B cell (primary cell): ENCODE data around the gene CNTNAP1. TPM values are rescaled to one million over a fixed set of nuclear protein-coding genes. Genes with fewer than 3 reads are reported as not detected.

Source experiments
- ATAC-seq: fragments of 200-7000 bp; cut with Tn5 transposase; one replicate; pipeline ENCODE4 v1.10.0; 2021; ENCODE audit warnings: low read depth, mild to moderate bottlenecking, moderate number of reproducible peaks, moderate library complexity
- CTCF ChIA-PET: fragments of 350-600 bp; sonication (Branson Sonifier 250); formaldehyde crosslinking; loops from one replicate; lab custom pipeline; 2021; ENCODE audit warnings: antibody characterized with exemption, inconsistent platforms; lab: Charles Lee
- POLR2A ChIA-PET: fragments of 350-600 bp; sonication (Branson Sonifier 250); formaldehyde crosslinking; loops from one replicate; lab custom pipeline; 2021; ENCODE audit warnings: antibody characterized with exemption; lab: Charles Lee
- DNase-seq: peaks from one replicate; pipeline ENCODE4 v3.0.0; 2013
- H2AFZ ChIP-seq: 2 replicates; pipeline ENCODE4 v1.6.1; 2012; ENCODE audit warnings: mild to moderate bottlenecking, low read depth, low read length; ENCODE audit not compliant: insufficient read depth, poor library complexity, severe bottlenecking
- H3K27ac ChIP-seq, 2 donors: 1 replicate in 1 of 2; 2 replicates in 1 of 2; pipeline ENCODE4 v1.5.1; 2012 to 2013; ENCODE audit warnings: low read length in 2 of 2, mild to moderate bottlenecking in 2 of 2, moderate library complexity in 1 of 2
- H3K27me3 ChIP-seq, 4 experiments: fragments of 200-600 bp in 1 of 4; sonication (generic) in 1 of 4; replicated peaks in 1 of 4; 1 replicate in 2 of 4; 2 replicates in 2 of 4; pipeline versions ENCODE4 v1.6.1 to v1.7.0; 2013 to 2016; ENCODE audit warnings: low read length in 3 of 4, mild to moderate bottlenecking in 2 of 4, mixed read lengths in 1 of 4, moderate library complexity in 1 of 4; ENCODE audit not compliant: insufficient read depth in 4 of 4, control insufficient read depth in 3 of 4; ENCODE audit errors: control extremely low read depth in 1 of 4
- H3K36me3 ChIP-seq, 2 experiments: replicated peaks in 1 of 2; 1 replicate in 1 of 2; 2 replicates in 1 of 2; pipeline versions ENCODE4 v1.6.1 to v1.7.1; 2013; ENCODE audit warnings: low read length in 1 of 2; ENCODE audit not compliant: insufficient read depth in 2 of 2, control insufficient read depth in 1 of 2; ENCODE audit errors: control extremely low read depth in 1 of 2, extremely low read depth in 1 of 2
- H3K4me1 ChIP-seq, 2 donors: fragments of 200-600 bp in 1 of 2; sonication (generic) in 1 of 2; 1 replicate in 1 of 2; 2 replicates in 1 of 2; pipeline versions ENCODE4 v1.5.1 to v1.6.1; 2013 to 2017; ENCODE audit warnings: low read length in 2 of 2; ENCODE audit not compliant: control insufficient read depth in 2 of 2, insufficient read depth in 2 of 2
- H3K4me2 ChIP-seq: replicated peaks from 2 replicates; pipeline ENCODE3; 2012; ENCODE audit warnings: mild to moderate bottlenecking, low read depth, low read length; ENCODE audit not compliant: poor library complexity, severe bottlenecking
- H3K4me3 ChIP-seq, 5 experiments: fragments of 200-600 bp in 1 of 5; sonication (generic) in 1 of 5; 1 replicate in 3 of 5; 2 replicates in 2 of 5; pipeline versions ENCODE4 v1.5.1 to v1.7.0; 2011 to 2016; ENCODE audit warnings: low read length in 4 of 5, mild to moderate bottlenecking in 4 of 5, low read depth in 2 of 5, control low read depth in 1 of 5, moderate library complexity in 1 of 5; ENCODE audit not compliant: insufficient read depth in 1 of 5; ENCODE audit errors: control extremely low read depth in 1 of 5, extremely low read depth in 1 of 5
- H3K79me2 ChIP-seq: fragments of 200-600 bp; sonication (generic); one replicate; pipeline ENCODE4 v1.6.0; 2016; ENCODE audit warnings: low read length; ENCODE audit not compliant: control insufficient read depth, insufficient read depth
- H3K9ac ChIP-seq: fragments of 200-600 bp; sonication (generic); 2 replicates; pipeline ENCODE4 v1.6.1; 2017; ENCODE audit warnings: mild to moderate bottlenecking, low read length, moderate library complexity
- H3K9me3 ChIP-seq, 3 donors: one replicate each; pipeline versions ENCODE4 v1.6.1 to v1.7.1; 2013; ENCODE audit warnings: low read length in 2 of 3; ENCODE audit not compliant: control insufficient read depth in 2 of 3, insufficient read depth in 1 of 3; ENCODE audit errors: control extremely low read depth in 1 of 3
- H4K20me1 ChIP-seq: 2 replicates; pipeline ENCODE4 v1.6.0; 2012; ENCODE audit warnings: mild to moderate bottlenecking, low read length; ENCODE audit not compliant: insufficient read depth, control insufficient read depth, poor library complexity, severe bottlenecking
- H3K27ac Mint-ChIP-seq: one replicate; pipeline ENCODE4 v1.8.0; 2021; ENCODE audit warnings: mixed read lengths
- H3K27me3 Mint-ChIP-seq: one replicate; pipeline ENCODE4 v1.8.0; 2021; ENCODE audit warnings: mixed read lengths
- H3K4me1 Mint-ChIP-seq: one replicate; pipeline ENCODE4 v1.8.0; 2021; ENCODE audit warnings: mixed read lengths
- H3K4me3 Mint-ChIP-seq: one replicate; pipeline ENCODE4 v1.8.0; 2021; ENCODE audit warnings: mixed read lengths
- H3K9me3 Mint-ChIP-seq: one replicate; pipeline ENCODE4 v1.8.0; 2022; ENCODE audit warnings: mixed read lengths; ENCODE audit not compliant: insufficient read depth
- EZH2 ChIP-seq: IDR thresholded peaks from 2 replicates; pipeline ENCODE4 v1.6.1; 2012; ENCODE audit warnings: borderline replicate concordance, low read depth, mild to moderate bottlenecking, moderate library complexity, low read length; ENCODE audit not compliant: insufficient read depth, poor library complexity, severe bottlenecking
- WGBS: methylation state at CpG from one replicate; pipeline ENCODE4 v1.1.5; 2013; ENCODE audit warnings: missing lambda C conversion rate; ENCODE audit not compliant: insufficient coverage; 5-methylcytosine and 5-hydroxymethylcytosine counted together
- intact Hi-C: fragments of 100-400 bp; cut with micrococcal nuclease; formaldehyde crosslinking; loops from one replicate; pipeline ENCODE4 v1.10.0; 2022
- polyA plus RNA-seq: library from polyadenylated mRNA; depleted of rRNA; stranded (reverse); fragments of >200 nt; gene quantifications from 2 replicates; pipeline ENCODE4 v1.2.3, GENCODE V29; 2012
- total RNA-seq, 2 donors: library from RNA; stranded (reverse); fragments of 120-200 nt in 1 of 2; gene quantifications; 1 replicate in 1 of 2; 2 replicates in 1 of 2; pipeline versions ENCODE4 v1.2.3 to v1.2.4, GENCODE V29; 2013 to 2022
- TF ChIP-seq, protein P1 (sequence below): fragments of 200-600 bp; IDR thresholded peaks from one replicate; pipeline ENCODE4 v1.8.0; 2022; ENCODE audit warnings: antibody characterized with exemption, mild to moderate bottlenecking

Gene CNTNAP1
- total and polyA plus RNA-seq, 2 donors (not counting 1 experiment from before 2014, with no cell fraction given), result 3.5 to 4.7 TPM

DNA sequence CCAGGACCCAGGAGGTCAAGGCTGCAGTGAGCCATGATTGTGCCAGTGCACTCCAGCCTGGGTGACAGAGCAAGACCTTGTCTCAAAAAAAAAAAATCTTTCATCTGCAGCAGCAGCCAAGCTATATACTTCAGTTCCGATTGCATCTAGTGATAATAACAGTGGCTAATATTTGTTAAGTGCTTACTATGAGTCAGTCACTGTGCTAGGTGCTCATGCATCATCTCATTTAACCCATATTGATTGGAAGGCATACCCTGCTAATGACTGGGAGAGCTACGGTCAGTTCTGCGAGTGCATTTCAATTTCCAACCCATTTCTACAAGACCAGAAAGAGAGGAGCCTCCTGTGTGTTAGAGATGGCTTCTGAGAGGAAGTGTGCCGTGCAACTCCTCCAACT lies 30.9 kb upstream of the CNTNAP1 start:
- no peak overlapping the region for H3K4me3 ChIP-seq
- CTCF ChIA-PET, result interaction anchor here (0.6 kb wide), 1 partner anchor 16 kb away, joined by 3 read pairs; no protein-coding TSS in a partner anchor
- H4K20me1 ChIP-seq, result no peaks in the 10 kb centered on the region
- Mint-ChIP-seq H3K9me3 (no peaks in the 10 kb centered on the region), H3K27me3 (peaks cover 40% of the 10 kb centered on the region), H3K4me1 (peaks cover 20% of the 10 kb centered on the region), H3K27ac (no peak overlapping the region), H3K4me3 (no peak overlapping the region)
- WGBS, result no CpG with 5 or more reads among the region's 4 CpGs
- POLR2A ChIA-PET, result interaction anchor here (0.6 kb wide), 1 partner anchor 86 kb away, joined by 3 read pairs; no protein-coding TSS in a partner anchor
- no peaks in the 10 kb centered on the region for H3K36me3 ChIP-seq
- peaks cover 0 to 48% (median 19%) of the 10 kb centered on the region in 4 experiments for H3K27me3 ChIP-seq
- intact Hi-C loops, result no loop called here
- ATAC-seq (no peak), DNase-seq (no peak)
- H3K79me2 ChIP-seq, result no peaks in the 10 kb centered on the region
- no peak overlapping the region for H2AFZ ChIP-seq
- H3K4me2 ChIP-seq, result no peak overlapping the region
- no peak for TF ChIP-seq EZH2
- TF ChIP-seq, protein P1, sequence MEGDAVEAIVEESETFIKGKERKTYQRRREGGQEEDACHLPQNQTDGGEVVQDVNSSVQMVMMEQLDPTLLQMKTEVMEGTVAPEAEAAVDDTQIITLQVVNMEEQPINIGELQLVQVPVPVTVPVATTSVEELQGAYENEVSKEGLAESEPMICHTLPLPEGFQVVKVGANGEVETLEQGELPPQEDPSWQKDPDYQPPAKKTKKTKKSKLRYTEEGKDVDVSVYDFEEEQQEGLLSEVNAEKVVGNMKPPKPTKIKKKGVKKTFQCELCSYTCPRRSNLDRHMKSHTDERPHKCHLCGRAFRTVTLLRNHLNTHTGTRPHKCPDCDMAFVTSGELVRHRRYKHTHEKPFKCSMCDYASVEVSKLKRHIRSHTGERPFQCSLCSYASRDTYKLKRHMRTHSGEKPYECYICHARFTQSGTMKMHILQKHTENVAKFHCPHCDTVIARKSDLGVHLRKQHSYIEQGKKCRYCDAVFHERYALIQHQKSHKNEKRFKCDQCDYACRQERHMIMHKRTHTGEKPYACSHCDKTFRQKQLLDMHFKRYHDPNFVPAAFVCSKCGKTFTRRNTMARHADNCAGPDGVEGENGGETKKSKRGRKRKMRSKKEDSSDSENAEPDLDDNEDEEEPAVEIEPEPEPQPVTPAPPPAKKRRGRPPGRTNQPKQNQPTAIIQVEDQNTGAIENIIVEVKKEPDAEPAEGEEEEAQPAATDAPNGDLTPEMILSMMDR, result no peak
- H3K9ac ChIP-seq, result no peak overlapping the region
- peaks cover 0 to 4% (median 0%) of the 10 kb centered on the region in 3 donors for H3K9me3 ChIP-seq
- H3K27ac ChIP-seq, result no peak overlapping the region
- peaks cover 12 to 18% of the 10 kb centered on the region in 2 donors for H3K4me1 ChIP-seq

DNA sequence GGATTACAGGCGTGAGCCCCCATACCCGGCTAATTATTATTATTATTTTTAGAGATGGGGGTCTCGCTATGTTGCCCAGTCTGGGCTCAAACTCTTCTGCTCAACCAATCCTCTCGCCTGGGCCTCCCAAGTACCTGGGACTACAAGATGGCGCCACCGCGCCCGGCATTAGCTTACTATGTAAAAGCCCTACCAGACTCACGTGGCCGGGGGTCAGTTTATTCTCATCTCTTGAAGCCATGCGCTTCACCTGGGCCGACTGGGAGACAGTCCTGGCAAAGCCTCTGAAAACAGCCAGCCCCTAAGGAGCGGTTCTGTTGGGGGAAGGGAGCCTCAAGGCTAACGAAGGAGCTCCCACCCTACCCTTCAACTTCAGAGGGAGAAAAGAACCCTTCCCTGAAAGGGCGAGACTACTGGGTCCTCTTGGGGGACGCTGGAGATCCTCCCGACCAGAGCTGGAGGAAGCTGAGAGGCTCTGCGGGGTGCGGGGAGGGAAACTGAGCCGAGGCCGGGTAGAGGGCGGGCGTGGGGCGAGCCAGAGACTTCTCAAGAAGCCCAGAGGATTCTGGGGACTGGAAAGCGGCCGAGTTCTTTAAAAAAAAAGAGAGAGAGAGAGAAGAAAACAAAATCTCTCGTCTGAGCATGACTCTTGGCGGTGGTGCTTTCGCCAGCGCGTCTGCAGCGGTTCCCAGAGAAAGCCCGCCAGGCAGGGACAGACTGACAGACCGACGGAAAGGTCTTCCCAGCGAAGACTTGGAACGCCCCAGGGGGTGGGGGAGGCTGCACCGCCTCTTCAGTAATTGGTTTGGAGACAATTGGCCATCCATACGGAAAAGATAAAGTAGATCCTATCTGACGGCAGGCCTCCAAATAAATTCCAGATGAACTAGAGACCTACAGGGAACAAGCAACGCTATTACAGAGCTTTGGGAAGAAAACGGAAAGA lies 28.9 kb upstream of the CNTNAP1 start:
- Histone ChIP-seq H3K27me3 (peaks cover 0 to 46% (median 16%) of the 10 kb centered on the region in 4 experiments), H2AFZ (peak overlapping the region; percentile 48), H3K27ac (no peak overlapping the region), H3K79me2 (no peaks in the 10 kb centered on the region), H3K36me3 (no peaks in the 10 kb centered on the region), H3K4me2 (peak overlapping the region; percentile 9), H4K20me1 (no peaks in the 10 kb centered on the region), H3K4me1 (peaks cover 6 to 13% of the 10 kb centered on the region in 2 donors), H3K4me3 (no peak overlapping the region), H3K9ac (no peak overlapping the region), H3K9me3 (peaks cover 0 to 4% (median 0%) of the 10 kb centered on the region in 3 donors)
- CTCF ChIA-PET, result interaction anchor here (0.6 to 1.6 kb wide), 2 partner anchors 20 to 69 kb away, joined by 3 read pairs; no protein-coding TSS in a partner anchor
- intact Hi-C loops, result no loop called here
- POLR2A ChIA-PET, result no interaction called here
- no peak for ATAC-seq
- Mint-ChIP-seq H3K9me3 (no peaks in the 10 kb centered on the region), H3K27ac (no peak overlapping the region), H3K27me3 (peaks cover 30% of the 10 kb centered on the region), H3K4me3 (no peak overlapping the region), H3K4me1 (peaks cover 17% of the 10 kb centered on the region)
- 23% methylated on average over 31 of the region's 42 CpGs for WGBS
- no peak for DNase-seq
- no peak for TF ChIP-seq EZH2
- TF ChIP-seq, protein P1, result no peak
